Measurements from ENCODE around the gene RGS3.

The RGS3 gene

DNA sequence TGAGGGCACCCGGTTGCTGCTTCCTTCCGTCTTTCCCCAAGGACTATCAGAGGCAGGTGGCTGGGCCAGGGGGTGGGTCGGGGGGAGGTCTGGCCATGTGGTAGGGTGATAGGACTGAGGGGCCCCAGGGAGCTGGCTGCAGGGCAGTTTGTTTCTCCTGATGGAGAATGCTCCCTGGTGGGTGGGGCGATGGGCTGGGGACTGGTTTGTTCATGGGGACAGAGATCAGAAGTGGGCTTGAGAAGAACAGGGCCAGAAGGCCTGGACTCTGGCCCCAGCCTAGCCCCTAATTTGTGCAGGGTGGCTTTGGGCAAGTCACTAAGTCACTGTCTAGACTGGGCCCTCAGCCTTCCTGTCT is 117.4 kb downstream of the RGS3 start:
- no peaks in the 10 kb centered on the region for H3K27me3 Mint-ChIP-seq (ENCODE audit: low read depth)
- H3K9me3 Mint-ChIP-seq = no peaks in the 10 kb centered on the region
- H3K27ac Mint-ChIP-seq = peak overlapping the region; percentile 96
- no peak for DNase-seq (ENCODE audit: low spot score)
- H3K4me3 Mint-ChIP-seq = peak overlapping the region; percentile 84
- peaks cover 74% of the 10 kb centered on the region for H3K4me1 Mint-ChIP-seq (ENCODE audit: low read depth)
- H3K36me3 Mint-ChIP-seq (ENCODE audit: low read depth) = peaks cover 23% of the 10 kb centered on the region

GRCh38 chr9:113581865-113582697 is 118.6 kb downstream of the RGS3 start:
- H3K27me3 Mint-ChIP-seq (ENCODE audit: low read depth) = no peaks in the 10 kb centered on the region
- H3K36me3 Mint-ChIP-seq (ENCODE audit: low read depth) = peaks cover 31% of the 10 kb centered on the region
- H3K4me3 Mint-ChIP-seq = peak overlapping the region; percentile 84
- H3K27ac Mint-ChIP-seq = peak overlapping the region; percentile 96
- peaks cover 78% of the 10 kb centered on the region for H3K4me1 Mint-ChIP-seq (ENCODE audit: low read depth)
- DNase-seq (ENCODE audit: low spot score) = peak; percentile 80
- no peaks in the 10 kb centered on the region for H3K9me3 Mint-ChIP-seq

DNA sequence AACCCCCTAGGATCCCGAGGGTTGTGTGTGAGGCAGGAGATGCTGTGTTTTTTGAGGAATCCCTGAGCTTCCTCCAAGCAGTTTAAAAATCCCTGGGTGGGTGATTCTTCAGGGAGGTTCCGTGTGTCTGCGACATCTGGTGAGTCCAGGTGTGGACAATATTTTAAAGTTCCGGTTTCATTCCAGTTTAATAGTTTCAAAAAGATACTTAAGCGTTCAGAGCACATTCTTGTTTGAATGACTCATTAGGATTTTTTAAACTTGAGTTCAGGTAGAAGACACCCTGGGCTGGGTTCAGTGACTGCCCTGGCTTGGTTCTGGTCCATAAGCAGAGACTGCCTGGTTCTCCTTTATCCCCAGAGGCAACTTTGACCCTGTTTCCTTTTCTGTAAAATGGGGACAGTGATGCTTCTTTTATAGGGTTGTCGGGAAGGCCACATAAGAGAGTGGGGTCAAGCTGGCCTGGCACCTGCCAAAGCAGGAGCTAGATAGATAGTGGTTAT is 119.2 kb downstream of the RGS3 start:
- DNase-seq (ENCODE audit: low spot score) = no peak
- H3K27me3 Mint-ChIP-seq (ENCODE audit: low read depth) = no peaks in the 10 kb centered on the region
- peak overlapping the region; percentile 84 for H3K4me3 Mint-ChIP-seq
- H3K4me1 Mint-ChIP-seq (ENCODE audit: low read depth) = peaks cover 72% of the 10 kb centered on the region
- peaks cover 31% of the 10 kb centered on the region for H3K36me3 Mint-ChIP-seq (ENCODE audit: low read depth)
- H3K9me3 Mint-ChIP-seq = no peaks in the 10 kb centered on the region
- peak overlapping the region; percentile 68 for H3K27ac Mint-ChIP-seq

- Mint-ChIP-seq H3K4me3 (no peak overlapping the region), H3K27ac (peak overlapping the region; percentile 41), H3K4me1 (ENCODE audit: low read depth) (peaks cover 65% of the 10 kb centered on the region), H3K36me3 (ENCODE audit: low read depth) (peaks cover 31% of the 10 kb centered on the region), H3K9me3 (no peaks in the 10 kb centered on the region), H3K27me3 (ENCODE audit: low read depth) (no peaks in the 10 kb centered on the region)
- no peak for DNase-seq (ENCODE audit: low spot score)
Measured at GRCh38 chr9:113583511-113584427, 120.2 kb downstream of the RGS3 start.

DNA sequence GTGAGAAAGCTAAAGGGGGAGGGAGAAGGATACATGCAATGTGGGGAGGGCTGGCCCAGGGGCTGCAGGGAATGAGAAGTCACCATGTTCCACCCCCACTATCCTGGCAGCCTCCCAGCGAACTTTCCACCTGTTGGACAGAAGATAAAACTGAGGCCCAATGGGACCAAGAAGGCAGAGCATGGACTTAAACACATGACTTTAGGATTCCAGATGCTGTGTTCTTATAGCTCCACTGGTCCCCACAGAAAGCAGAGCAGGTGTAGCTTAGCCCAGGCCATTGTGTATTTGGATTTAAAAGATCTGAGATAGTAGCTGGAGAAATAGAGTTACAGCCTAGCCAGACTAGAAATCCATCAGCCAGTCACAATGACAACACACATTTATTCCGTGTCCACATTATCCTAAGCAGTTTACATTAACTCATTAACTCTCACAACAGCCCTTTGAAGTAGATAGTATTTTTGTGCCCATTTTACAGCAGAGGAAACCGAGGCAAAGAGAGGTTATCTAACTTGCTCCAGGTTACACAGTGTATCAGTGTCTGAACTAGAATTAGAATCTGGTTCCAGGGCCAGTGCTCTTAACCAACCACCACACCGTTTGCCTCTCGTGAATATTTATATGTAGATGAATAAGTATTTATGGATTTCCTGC is 121.0 kb downstream of the RGS3 start:
- H3K36me3 Mint-ChIP-seq (ENCODE audit: low read depth) = peaks cover 31% of the 10 kb centered on the region
- H3K27me3 Mint-ChIP-seq (ENCODE audit: low read depth) = no peaks in the 10 kb centered on the region
- H3K4me1 Mint-ChIP-seq (ENCODE audit: low read depth) = peaks cover 61% of the 10 kb centered on the region
- H3K27ac Mint-ChIP-seq = no peak overlapping the region
- DNase-seq (ENCODE audit: low spot score) = no peak
- H3K9me3 Mint-ChIP-seq = no peaks in the 10 kb centered on the region
- no peak overlapping the region for H3K4me3 Mint-ChIP-seq

- Mint-ChIP-seq H3K9me3 (no peaks in the 10 kb centered on the region), H3K27ac (no peak overlapping the region), H3K27me3 (ENCODE audit: low read depth) (no peaks in the 10 kb centered on the region), H3K4me3 (no peak overlapping the region), H3K36me3 (ENCODE audit: low read depth) (peaks cover 33% of the 10 kb centered on the region), H3K4me1 (ENCODE audit: low read depth) (peaks cover 61% of the 10 kb centered on the region)
- DNase-seq (ENCODE audit: low spot score) = no peak
Measured at GRCh38 chr9:113585085-113585442, 121.5 kb downstream of the RGS3 start.

- Mint-ChIP-seq H3K9me3 (no peaks in the 10 kb centered on the region), H3K4me1 (ENCODE audit: low read depth) (peaks cover 58% of the 10 kb centered on the region), H3K36me3 (ENCODE audit: low read depth) (peaks cover 33% of the 10 kb centered on the region), H3K4me3 (no peak overlapping the region), H3K27ac (peak overlapping the region; percentile 12), H3K27me3 (ENCODE audit: low read depth) (no peaks in the 10 kb centered on the region)
- no peak for DNase-seq (ENCODE audit: low spot score)
Measured at GRCh38 chr9:113585555-113585954, 122.0 kb downstream of the RGS3 start.

DNA sequence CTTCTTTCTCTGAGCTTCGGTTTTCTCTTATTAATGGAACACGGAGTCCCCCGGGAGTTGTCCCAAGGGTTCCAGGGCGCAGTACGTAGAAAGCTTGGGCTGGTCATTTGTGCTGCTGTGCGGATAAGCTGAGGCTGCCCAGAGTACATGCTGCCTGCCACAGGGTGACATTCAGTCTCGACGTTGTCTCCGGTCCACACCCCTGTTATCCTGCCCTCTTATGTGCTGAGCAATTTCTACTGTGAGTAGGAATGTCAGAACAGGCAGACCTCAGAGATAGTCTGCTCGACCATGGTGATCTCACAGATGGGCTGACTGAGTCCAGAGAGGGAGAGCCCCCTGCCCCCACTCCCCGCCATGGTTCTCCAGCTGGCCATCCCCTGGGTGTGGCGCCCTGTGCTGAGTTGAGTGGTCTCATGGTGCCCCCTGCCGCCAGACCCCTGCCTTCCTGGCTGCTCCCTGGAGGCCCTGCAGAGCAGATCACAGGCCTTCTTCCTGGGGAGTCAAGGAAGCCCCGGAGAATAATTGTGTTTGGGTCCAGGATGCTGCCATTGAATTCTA is 124.0 kb downstream of the RGS3 start:
- Mint-ChIP-seq H3K36me3 (ENCODE audit: low read depth) (peaks cover 31% of the 10 kb centered on the region), H3K4me3 (no peak overlapping the region), H3K4me1 (ENCODE audit: low read depth) (peaks cover 48% of the 10 kb centered on the region), H3K27me3 (ENCODE audit: low read depth) (no peaks in the 10 kb centered on the region), H3K9me3 (no peaks in the 10 kb centered on the region), H3K27ac (no peak overlapping the region)
- DNase-seq (ENCODE audit: low spot score) = no peak

DNA sequence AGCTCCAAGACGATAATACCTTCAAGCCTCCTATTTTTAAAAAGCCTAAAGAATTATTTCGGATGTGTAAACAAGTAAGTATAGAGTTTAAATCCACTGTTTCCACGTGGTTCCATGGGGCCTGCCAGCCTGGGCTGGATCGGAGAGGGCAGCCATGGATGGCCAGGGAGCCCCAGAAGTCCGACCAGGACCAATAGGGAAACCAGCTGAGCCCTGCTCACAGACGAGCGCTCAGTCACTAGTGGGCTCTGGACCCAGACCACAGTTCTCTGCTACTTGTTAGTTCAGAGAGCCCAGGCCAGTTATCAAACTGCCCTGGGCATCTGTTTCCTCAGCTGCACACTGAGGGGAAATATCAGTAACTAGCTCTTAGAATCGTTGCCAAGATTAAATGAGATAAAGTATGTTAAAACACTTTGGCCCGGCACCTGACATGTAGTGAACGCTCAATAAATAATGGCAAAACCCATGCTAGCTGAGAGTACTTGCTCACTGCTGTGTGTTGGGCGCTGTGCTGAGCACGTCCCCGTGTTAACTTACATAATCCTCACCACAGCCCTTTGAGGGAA is 124.8 kb downstream of the RGS3 start:
- Mint-ChIP-seq H3K36me3 (ENCODE audit: low read depth) (peaks cover 31% of the 10 kb centered on the region), H3K27ac (peak overlapping the region; percentile 57), H3K27me3 (ENCODE audit: low read depth) (no peaks in the 10 kb centered on the region), H3K9me3 (no peaks in the 10 kb centered on the region), H3K4me3 (peak overlapping the region; percentile 18), H3K4me1 (ENCODE audit: low read depth) (peaks cover 48% of the 10 kb centered on the region)
- no peak for DNase-seq (ENCODE audit: low spot score)

DNA sequence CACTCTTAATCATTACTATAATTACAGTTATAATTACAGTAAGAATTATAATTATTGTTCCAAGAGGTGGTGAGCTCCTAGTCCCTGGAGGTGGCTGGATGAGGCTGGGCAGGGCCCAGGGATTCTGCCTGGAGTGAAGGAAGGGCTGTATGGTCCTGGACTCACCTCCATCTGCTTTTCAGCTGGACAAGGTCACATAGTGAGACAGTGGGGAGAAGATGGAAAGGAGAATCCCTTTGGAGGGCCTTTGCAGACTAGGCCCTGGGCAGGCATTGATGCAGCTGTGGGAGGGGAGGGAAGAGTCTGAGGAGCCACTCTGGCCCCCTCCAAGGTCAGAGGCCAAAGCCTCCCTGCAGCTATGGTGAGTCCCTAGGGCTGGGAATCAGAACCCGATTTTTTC is 125.4 kb downstream of the RGS3 start:
- H3K27me3 Mint-ChIP-seq (ENCODE audit: low read depth) = no peaks in the 10 kb centered on the region
- peaks cover 45% of the 10 kb centered on the region for H3K4me1 Mint-ChIP-seq (ENCODE audit: low read depth)
- no peak for DNase-seq (ENCODE audit: low spot score)
- H3K9me3 Mint-ChIP-seq = no peaks in the 10 kb centered on the region
- H3K36me3 Mint-ChIP-seq (ENCODE audit: low read depth) = peaks cover 26% of the 10 kb centered on the region
- no peak overlapping the region for H3K27ac Mint-ChIP-seq
- H3K4me3 Mint-ChIP-seq = no peak overlapping the region

- Mint-ChIP-seq H3K4me1 (ENCODE audit: low read depth) (peaks cover 45% of the 10 kb centered on the region), H3K36me3 (ENCODE audit: low read depth) (peaks cover 26% of the 10 kb centered on the region), H3K9me3 (no peaks in the 10 kb centered on the region), H3K27me3 (ENCODE audit: low read depth) (no peaks in the 10 kb centered on the region), H3K4me3 (no peak overlapping the region), H3K27ac (peak overlapping the region; percentile 35)
- DNase-seq (ENCODE audit: low spot score) = no peak
Measured at GRCh38 chr9:113589407-113589806, 125.9 kb downstream of the RGS3 start.

DNA sequence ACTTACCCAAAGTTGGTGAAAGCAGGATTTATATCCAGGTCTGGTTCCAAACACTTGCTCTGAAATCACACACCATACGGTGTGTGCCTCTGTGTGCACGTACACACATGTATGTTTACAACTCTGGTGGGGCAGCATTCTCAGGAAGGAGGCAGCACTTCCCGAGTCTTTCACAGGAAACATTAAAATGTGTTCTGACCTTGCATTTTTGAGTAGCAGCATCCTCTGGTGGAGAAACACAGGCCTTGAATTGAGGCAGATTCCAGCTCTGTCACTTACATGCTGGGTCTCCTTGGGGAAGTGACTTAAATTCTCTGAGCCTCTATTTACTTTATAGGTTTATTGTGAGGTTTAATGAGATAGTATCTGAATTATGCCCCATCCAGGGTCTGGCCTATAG is 126.4 kb downstream of the RGS3 start:
- DNase-seq (ENCODE audit: low spot score) = no peak
- H3K27ac Mint-ChIP-seq = peak overlapping the region; percentile 35
- H3K36me3 Mint-ChIP-seq (ENCODE audit: low read depth) = peaks cover 23% of the 10 kb centered on the region
- H3K27me3 Mint-ChIP-seq (ENCODE audit: low read depth) = no peaks in the 10 kb centered on the region
- no peaks in the 10 kb centered on the region for H3K9me3 Mint-ChIP-seq
- H3K4me3 Mint-ChIP-seq = peak overlapping the region; percentile 27
- H3K4me1 Mint-ChIP-seq (ENCODE audit: low read depth) = peaks cover 40% of the 10 kb centered on the region

DNA sequence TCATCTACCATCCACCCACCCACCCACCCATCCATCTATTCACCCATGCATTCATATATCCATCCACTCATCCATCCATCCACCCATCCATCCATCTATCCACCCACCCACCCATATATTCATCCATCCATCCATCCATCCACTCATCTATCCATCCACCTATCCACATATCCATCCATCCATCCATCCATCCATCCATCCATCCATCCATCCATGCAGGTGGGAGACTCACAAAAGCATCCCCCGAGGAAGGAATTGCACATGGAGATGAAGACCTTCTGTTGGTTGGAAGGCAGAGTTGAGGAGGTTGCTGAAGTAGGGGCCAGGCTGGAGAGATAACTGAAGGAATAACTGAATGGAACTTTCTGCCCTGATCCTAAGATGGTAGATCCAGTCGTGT is 126.9 kb downstream of the RGS3 start:
- Mint-ChIP-seq H3K27ac (peak overlapping the region; percentile 38), H3K36me3 (ENCODE audit: low read depth) (peaks cover 20% of the 10 kb centered on the region), H3K27me3 (ENCODE audit: low read depth) (no peaks in the 10 kb centered on the region), H3K4me3 (no peak overlapping the region), H3K9me3 (no peaks in the 10 kb centered on the region), H3K4me1 (ENCODE audit: low read depth) (peaks cover 35% of the 10 kb centered on the region)
- no peak for DNase-seq (ENCODE audit: low spot score)

Measured in T-helper 2 cell treated with Interferon-gamma antibody and Interleukin-4, amounts not matched to agents 5 μg/mL and 100 μg/mL, for 36 hours (primary cell).